Sigmoid colon (tissue), 4 donors: ENCODE data around the gene DNM2.

Experiments used
- EP300 ChIP-seq, 4 donors: sonication (generic); formaldehyde crosslinking; IDR thresholded peaks; one replicate each; pipeline ENCODE4 v1.6.1; 2017; ENCODE audit warnings: antibody characterized with exemption in 4 of 4
- POLR2A ChIP-seq, 2 donors: fragments of 450-650 bp; IDR thresholded peaks; one replicate each; pipeline ENCODE4 v1.6.1; 2016; ENCODE audit warnings: antibody characterized with exemption in 2 of 2, mild to moderate bottlenecking in 2 of 2, moderate library complexity in 2 of 2
- TF ChIP-seq, protein P1 (sequence below), 4 experiments: fragments of 450-650 bp in 3 of 4; fragments of 200-600 bp in 1 of 4; IDR thresholded peaks; one replicate each; pipeline ENCODE4 v1.5.1; 2016 to 2019; ENCODE audit warnings: antibody characterized with exemption in 4 of 4, mild to moderate bottlenecking in 3 of 4, moderate library complexity in 2 of 4

DNA sequence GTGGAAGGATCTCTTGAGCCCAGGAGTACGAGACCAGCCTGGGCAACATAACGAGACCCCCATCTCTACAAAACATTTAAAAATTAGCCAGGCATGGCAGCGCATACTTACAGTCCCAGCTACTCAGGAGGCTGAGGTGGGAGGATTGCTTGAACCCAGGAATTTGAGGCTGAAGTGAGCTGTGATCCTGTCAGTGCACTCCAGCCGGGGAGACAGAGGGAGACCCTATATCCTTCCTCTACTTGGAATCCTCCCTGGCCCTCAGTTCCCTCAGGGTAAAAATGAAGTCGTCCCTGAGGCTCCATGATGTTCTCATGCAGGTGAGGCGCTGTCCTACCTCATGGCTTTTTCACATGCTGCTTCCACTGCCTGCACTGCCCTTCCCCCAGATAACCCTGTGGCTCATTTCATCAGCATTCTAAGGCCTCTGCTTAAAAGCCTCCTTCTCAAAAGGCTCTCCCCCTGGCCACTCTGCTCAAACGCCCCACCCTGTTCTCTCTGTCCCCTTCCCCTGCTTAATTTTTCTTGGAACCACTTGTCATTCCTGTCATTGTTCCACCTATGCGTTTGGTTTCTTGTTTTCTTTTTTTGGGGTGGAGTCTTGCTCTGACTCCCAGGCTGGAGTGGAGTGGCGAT is 19.2 kb downstream of the DNM2 start:
- no peak for TF ChIP-seq EP300 (IDR thresholded peaks at IDR 0.05)
- no peak for TF ChIP-seq POLR2A (IDR thresholded peaks at IDR 0.05)
- TF ChIP-seq, protein P1, sequence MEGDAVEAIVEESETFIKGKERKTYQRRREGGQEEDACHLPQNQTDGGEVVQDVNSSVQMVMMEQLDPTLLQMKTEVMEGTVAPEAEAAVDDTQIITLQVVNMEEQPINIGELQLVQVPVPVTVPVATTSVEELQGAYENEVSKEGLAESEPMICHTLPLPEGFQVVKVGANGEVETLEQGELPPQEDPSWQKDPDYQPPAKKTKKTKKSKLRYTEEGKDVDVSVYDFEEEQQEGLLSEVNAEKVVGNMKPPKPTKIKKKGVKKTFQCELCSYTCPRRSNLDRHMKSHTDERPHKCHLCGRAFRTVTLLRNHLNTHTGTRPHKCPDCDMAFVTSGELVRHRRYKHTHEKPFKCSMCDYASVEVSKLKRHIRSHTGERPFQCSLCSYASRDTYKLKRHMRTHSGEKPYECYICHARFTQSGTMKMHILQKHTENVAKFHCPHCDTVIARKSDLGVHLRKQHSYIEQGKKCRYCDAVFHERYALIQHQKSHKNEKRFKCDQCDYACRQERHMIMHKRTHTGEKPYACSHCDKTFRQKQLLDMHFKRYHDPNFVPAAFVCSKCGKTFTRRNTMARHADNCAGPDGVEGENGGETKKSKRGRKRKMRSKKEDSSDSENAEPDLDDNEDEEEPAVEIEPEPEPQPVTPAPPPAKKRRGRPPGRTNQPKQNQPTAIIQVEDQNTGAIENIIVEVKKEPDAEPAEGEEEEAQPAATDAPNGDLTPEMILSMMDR (IDR thresholded peaks at IDR 0.05) = no peak
